ENCODE results near the gene SORBS1.

DNA sequence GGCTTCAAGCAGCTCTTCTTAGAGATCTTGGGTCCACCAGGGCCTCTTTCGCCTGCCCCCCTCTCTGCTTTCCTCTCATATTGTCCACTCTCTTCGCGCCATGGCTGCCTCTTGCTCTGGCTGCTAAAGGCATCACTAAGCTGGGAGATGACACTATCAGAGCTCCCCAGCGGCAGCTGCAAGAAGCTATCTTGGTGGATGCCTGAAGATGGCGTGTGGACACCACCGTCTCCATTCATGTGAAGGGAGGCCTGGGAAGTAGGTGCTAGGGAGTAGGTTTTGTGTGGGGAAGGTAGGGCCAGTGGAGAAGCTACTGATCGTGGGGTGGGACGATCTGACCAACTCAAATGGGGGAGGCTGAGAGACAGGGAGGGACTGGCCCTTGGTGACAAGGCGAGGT lies 224.5 kb downstream of the SORBS1 start:
- no peak for TF ChIP-seq ZKSCAN1 (IDR thresholded peaks at IDR 0.05; ENCODE audit: low read depth, low read length)
- TF ChIP-seq RBBP5 (IDR thresholded peaks at IDR 0.05; ENCODE audit: borderline replicate concordance, insufficient read depth, low read length, poor library complexity, severe bottlenecking), result no peak
- TF ChIP-seq POLR2A (conservative IDR thresholded peaks at IDR 0.05), result no peak
- no peak for TF ChIP-seq NR2C2 (CRISPR knock-in tag; IDR thresholded peaks at IDR 0.05)
- TF ChIP-seq NR2C2 (tag; IDR thresholded peaks at IDR 0.05), result no peak
- TF ChIP-seq ZBTB7A (IDR thresholded peaks at IDR 0.05; ENCODE audit: borderline replicate concordance, control insufficient read depth, low read depth, low read length), result no peak
- TF ChIP-seq BMI1 (IDR thresholded peaks at IDR 0.05; ENCODE audit: low read length), result no peak
- TF ChIP-seq OTX1 (CRISPR knock-in tag; IDR thresholded peaks at IDR 0.05), result no peak
- TF ChIP-seq ZNF695 (CRISPR knock-in tag; IDR thresholded peaks at IDR 0.05), result no peak
